Thyroid gland (tissue), 4 donors: ENCODE measurements around the gene CD48.

ENCODE experiments used
- CTCF ChIP-seq, 6 experiments: fragments of 200-600 bp in 3 of 6; fragments of 450-650 bp in 3 of 6; sonication (generic) in 3 of 6; IDR thresholded peaks; one replicate each; pipeline ENCODE4 v1.5.1; 2016 to 2019; ENCODE audit warnings: antibody characterized with exemption in 6 of 6, mild to moderate bottlenecking in 2 of 6, inconsistent platforms in 1 of 6, moderate library complexity in 1 of 6
- POLR2A ChIP-seq, 2 donors: fragments of 450-650 bp; IDR thresholded peaks; one replicate each; pipeline ENCODE4 v1.6.1; 2017; ENCODE audit warnings: antibody characterized with exemption in 2 of 2, mild to moderate bottlenecking in 2 of 2, moderate library complexity in 1 of 2

GRCh38 chr1:160685266-160685665, 26.4 kb downstream of the CD48 start:
- no peak for TF ChIP-seq CTCF (IDR thresholded peaks at IDR 0.05)
- no peak for TF ChIP-seq POLR2A (IDR thresholded peaks at IDR 0.05)
